Measurements from ENCODE around the gene BICD1. TPM values are rescaled to one million over a fixed set of nuclear protein-coding genes. Genes with fewer than 3 reads are reported as not detected.

Gene BICD1
- total and polyA plus RNA-seq, 2 donors (not counting 1 experiment from before 2014, with no cell fraction given): 15.2 to 93.5 TPM

- H3K27me3 Mint-ChIP-seq: no peaks in the 10 kb centered on the region
- intact Hi-C loops (cut with micrococcal nuclease): loop anchor here (10.0 kb wide), 1 partner anchor 49 kb away; no protein-coding TSS in a partner anchor
- Histone ChIP-seq H3K4me1 (ENCODE audit: control insufficient read depth in 2 of 2, insufficient read depth in 2 of 2, low read length in 2 of 2) (no peaks in the 10 kb centered on the region), H2AFZ (ENCODE audit: insufficient read depth, low read depth, low read length, poor library complexity, severe bottlenecking) (no peak overlapping the region), H3K4me3 (ENCODE audit: control extremely low read depth in 1 of 5, extremely low read depth in 1 of 5, insufficient read depth in 1 of 5, low read depth in 2 of 5, low read length in 4 of 5) (no peak overlapping the region), H4K20me1 (ENCODE audit: control insufficient read depth, insufficient read depth, low read length, poor library complexity, severe bottlenecking) (no peaks in the 10 kb centered on the region), H3K9ac (ENCODE audit: low read length) (no peak overlapping the region), H3K36me3 (replicated peaks in 1 of 2; ENCODE audit: control extremely low read depth in 1 of 2, control insufficient read depth in 1 of 2, extremely low read depth in 1 of 2, insufficient read depth in 2 of 2, low read length in 1 of 2) (peaks cover 0 to 1% of the 10 kb centered on the region in 2 experiments), H3K9me3 (ENCODE audit: control extremely low read depth in 1 of 3, control insufficient read depth in 2 of 3, insufficient read depth in 1 of 3, low read length in 2 of 3) (no peaks in the 10 kb centered on the region), H3K27ac (ENCODE audit: low read length in 2 of 2) (no peak overlapping the region), H3K4me2 (replicated peaks; ENCODE audit: low read depth, low read length, poor library complexity, severe bottlenecking) (no peak overlapping the region), H3K27me3 (replicated peaks in 1 of 4; ENCODE audit: control extremely low read depth in 1 of 4, control insufficient read depth in 3 of 4, insufficient read depth in 4 of 4, low read length in 3 of 4) (no peaks in the 10 kb centered on the region), H3K79me2 (ENCODE audit: control insufficient read depth, insufficient read depth, low read length) (peaks cover 63% of the 10 kb centered on the region)
- CTCF ChIA-PET: interaction anchor here (1.1 to 1.2 kb wide), 2 partner anchors 11 to 19 kb away, joined by 3 to 4 read pairs; partner anchors contain the start of gene BICD1
- POLR2A ChIA-PET: no interaction called here
- peaks cover 14% of the 10 kb centered on the region for H3K4me1 Mint-ChIP-seq
- no peak for ATAC-seq (ENCODE audit: low read depth)
- no peaks in the 10 kb centered on the region for H3K9me3 Mint-ChIP-seq (ENCODE audit: insufficient read depth)
- H3K4me3 Mint-ChIP-seq: no peak overlapping the region
- WGBS (ENCODE audit: insufficient coverage): 92% methylated on average over 3 of the region's 7 CpGs
- no peak overlapping the region for H3K27ac Mint-ChIP-seq
- no peak for DNase-seq
- TF ChIP-seq, protein P1, sequence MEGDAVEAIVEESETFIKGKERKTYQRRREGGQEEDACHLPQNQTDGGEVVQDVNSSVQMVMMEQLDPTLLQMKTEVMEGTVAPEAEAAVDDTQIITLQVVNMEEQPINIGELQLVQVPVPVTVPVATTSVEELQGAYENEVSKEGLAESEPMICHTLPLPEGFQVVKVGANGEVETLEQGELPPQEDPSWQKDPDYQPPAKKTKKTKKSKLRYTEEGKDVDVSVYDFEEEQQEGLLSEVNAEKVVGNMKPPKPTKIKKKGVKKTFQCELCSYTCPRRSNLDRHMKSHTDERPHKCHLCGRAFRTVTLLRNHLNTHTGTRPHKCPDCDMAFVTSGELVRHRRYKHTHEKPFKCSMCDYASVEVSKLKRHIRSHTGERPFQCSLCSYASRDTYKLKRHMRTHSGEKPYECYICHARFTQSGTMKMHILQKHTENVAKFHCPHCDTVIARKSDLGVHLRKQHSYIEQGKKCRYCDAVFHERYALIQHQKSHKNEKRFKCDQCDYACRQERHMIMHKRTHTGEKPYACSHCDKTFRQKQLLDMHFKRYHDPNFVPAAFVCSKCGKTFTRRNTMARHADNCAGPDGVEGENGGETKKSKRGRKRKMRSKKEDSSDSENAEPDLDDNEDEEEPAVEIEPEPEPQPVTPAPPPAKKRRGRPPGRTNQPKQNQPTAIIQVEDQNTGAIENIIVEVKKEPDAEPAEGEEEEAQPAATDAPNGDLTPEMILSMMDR (IDR thresholded peaks at IDR 0.05): no peak
- no peak for TF ChIP-seq EZH2 (IDR thresholded peaks at IDR 0.05; ENCODE audit: borderline replicate concordance, insufficient read depth, low read depth, low read length, poor library complexity, severe bottlenecking)
These were observed 18.9 kb downstream of the BICD1 start for GRCh38 chr12:32125455-32126084.

DNA sequence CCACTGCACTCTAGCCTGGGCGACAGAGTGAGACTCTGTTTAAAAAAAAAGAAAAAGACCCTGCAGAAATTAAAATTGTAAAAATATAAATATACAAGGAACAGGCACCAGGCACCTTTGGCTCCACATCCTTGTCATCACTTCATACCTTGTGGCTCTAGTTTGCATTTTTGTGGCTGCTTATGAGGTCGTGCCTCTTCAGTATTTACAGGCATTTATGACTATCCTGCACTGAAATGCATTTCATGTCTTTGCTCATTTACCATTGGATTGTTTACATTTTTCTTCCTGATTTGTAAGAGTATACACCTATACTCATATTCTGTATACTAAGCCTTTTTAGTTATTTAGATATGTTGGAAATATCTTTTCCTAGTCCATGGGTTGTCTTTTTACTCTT is 20.1 kb downstream of the BICD1 start:
- Histone ChIP-seq H3K36me3 (replicated peaks in 1 of 2; ENCODE audit: control extremely low read depth in 1 of 2, control insufficient read depth in 1 of 2, extremely low read depth in 1 of 2, insufficient read depth in 2 of 2, low read length in 1 of 2) (peaks cover 0 to 1% of the 10 kb centered on the region in 2 experiments), H2AFZ (ENCODE audit: insufficient read depth, low read depth, low read length, poor library complexity, severe bottlenecking) (no peak overlapping the region), H3K9ac (ENCODE audit: low read length) (no peak overlapping the region), H3K4me1 (ENCODE audit: control insufficient read depth in 2 of 2, insufficient read depth in 2 of 2, low read length in 2 of 2) (no peaks in the 10 kb centered on the region), H3K27me3 (replicated peaks in 1 of 4; ENCODE audit: control extremely low read depth in 1 of 4, control insufficient read depth in 3 of 4, insufficient read depth in 4 of 4, low read length in 3 of 4) (no peaks in the 10 kb centered on the region), H3K27ac (ENCODE audit: low read length in 2 of 2) (no peak overlapping the region), H3K4me3 (ENCODE audit: control extremely low read depth in 1 of 5, extremely low read depth in 1 of 5, insufficient read depth in 1 of 5, low read depth in 2 of 5, low read length in 4 of 5) (no peak overlapping the region), H3K79me2 (ENCODE audit: control insufficient read depth, insufficient read depth, low read length) (peaks cover 62% of the 10 kb centered on the region), H3K9me3 (ENCODE audit: control extremely low read depth in 1 of 3, control insufficient read depth in 2 of 3, insufficient read depth in 1 of 3, low read length in 2 of 3) (no peaks in the 10 kb centered on the region), H4K20me1 (ENCODE audit: control insufficient read depth, insufficient read depth, low read length, poor library complexity, severe bottlenecking) (no peaks in the 10 kb centered on the region), H3K4me2 (replicated peaks; ENCODE audit: low read depth, low read length, poor library complexity, severe bottlenecking) (no peak overlapping the region)
- ATAC-seq (ENCODE audit: low read depth) (no peak), DNase-seq (no peak)
- Mint-ChIP-seq H3K4me1 (peaks cover 13% of the 10 kb centered on the region), H3K27ac (no peak overlapping the region), H3K27me3 (no peaks in the 10 kb centered on the region), H3K4me3 (no peak overlapping the region), H3K9me3 (ENCODE audit: insufficient read depth) (no peaks in the 10 kb centered on the region)
- WGBS (ENCODE audit: insufficient coverage): no CpG with 5 or more reads among the region's 2 CpGs
- TF ChIP-seq, protein P1 (IDR thresholded peaks at IDR 0.05): no peak
- no peak for TF ChIP-seq EZH2 (IDR thresholded peaks at IDR 0.05; ENCODE audit: borderline replicate concordance, insufficient read depth, low read depth, low read length, poor library complexity, severe bottlenecking)
- POLR2A ChIA-PET: no interaction called here
- intact Hi-C loops (cut with micrococcal nuclease): loop anchor here (10.0 kb wide), 1 partner anchor 48 kb away; no protein-coding TSS in a partner anchor
- CTCF ChIA-PET: no interaction called here
